RCC 7860 (cell line): ENCODE measurements around the gene CTXN3.
"Not testable (repeated sequence)": the region's sequence is repeated elsewhere in the genome, so short reads cannot be mapped to it uniquely, and the experiment has no call there.

Experiments used
- DNase-seq: peaks from one replicate; pipeline ENCODE4 v3.0.0-alpha.2; 2015; ENCODE audit warnings: low spot score
- FAIRE-seq: peaks from 2 replicates; lab custom pipeline; 2012; peaks lifted over from hg19 to GRCh38; lab: Jason Lieb, UNC

The CTXN3 gene

GRCh38 chr5:127650022-127650421 lies 1.1 kb downstream of the CTXN3 start:
- no peak for DNase-seq
- no peak for FAIRE-seq

- FAIRE-seq = no peak
- no peak for DNase-seq
Measured at GRCh38 chr5:127650649-127651048, 1.8 kb downstream of the CTXN3 start.

GRCh38 chr5:127652952-127653611 lies 4.2 kb downstream of the CTXN3 start:
- FAIRE-seq (no peak), DNase-seq (no peak)

GRCh38 chr5:127656825-127657224 lies 7.9 kb downstream of the CTXN3 start:
- DNase-seq = no peak
- no peak for FAIRE-seq

GRCh38 chr5:127660047-127660733 lies 11.3 kb downstream of the CTXN3 start:
- DNase-seq (no peak), FAIRE-seq (no peak)

- no peak for DNase-seq
- no peak for FAIRE-seq
Measured at GRCh38 chr5:127664093-127664492, 15.2 kb downstream of the CTXN3 start.

- FAIRE-seq (no peak), DNase-seq (no peak)
Measured at GRCh38 chr5:127665641-127666040, 16.8 kb downstream of the CTXN3 start.

- FAIRE-seq (no peak), DNase-seq (no peak)
Measured at GRCh38 chr5:127666043-127666716, 17.3 kb downstream of the CTXN3 start.

GRCh38 chr5:127667926-127668325 lies 19.0 kb downstream of the CTXN3 start:
- no peak for DNase-seq

GRCh38 chr5:127671218-127671617 lies 22.3 kb downstream of the CTXN3 start:
- FAIRE-seq = no peak

More at GRCh38 chr5:127667926-127668325, 19.0 kb downstream of the CTXN3 start:
- no peak for FAIRE-seq

GRCh38 chr5:127673117-127673800 lies 24.4 kb downstream of the CTXN3 start:
- FAIRE-seq (no peak), DNase-seq (no peak)

More at GRCh38 chr5:127671218-127671617, 22.3 kb downstream of the CTXN3 start:
- peak; percentile 23 for DNase-seq

- FAIRE-seq, DNase-seq: not testable (repeated sequence)
Measured at GRCh38 chr5:127676951-127677350, 28.1 kb downstream of the CTXN3 start.

GRCh38 chr5:127679691-127680330 lies 30.9 kb downstream of the CTXN3 start:
- FAIRE-seq, DNase-seq: not testable (repeated sequence)

- no peak for DNase-seq
- no peak for FAIRE-seq
Measured at GRCh38 chr5:127680595-127680994, 31.7 kb downstream of the CTXN3 start.

GRCh38 chr5:127683008-127683407 lies 34.1 kb downstream of the CTXN3 start:
- no peak for DNase-seq
- FAIRE-seq = no peak

GRCh38 chr5:127684726-127685467 lies 36.0 kb downstream of the CTXN3 start:
- DNase-seq (no peak), FAIRE-seq (no peak)

GRCh38 chr5:127685662-127686061 lies 36.8 kb downstream of the CTXN3 start:
- DNase-seq = no peak
- no peak for FAIRE-seq

GRCh38 chr5:127686424-127686823 lies 37.5 kb downstream of the CTXN3 start:
- no peak for FAIRE-seq
- no peak for DNase-seq

- DNase-seq (no peak), FAIRE-seq (peak; percentile 33)
Measured at GRCh38 chr5:127694518-127695171, 45.8 kb downstream of the CTXN3 start.

GRCh38 chr5:127695346-127695745 lies 46.5 kb downstream of the CTXN3 start:
- FAIRE-seq = no peak
- no peak for DNase-seq
